Measurements from ENCODE around the gene UCP3. TPM values are rescaled to one million over a fixed set of nuclear protein-coding genes. Genes with fewer than 3 reads are reported as not detected.

Gene UCP3
- total and polyA plus RNA-seq, 2 of the 8 experiments (the other 6 are each of a cell fraction or from before 2014, with no cell fraction given): 0.85 to 1.3 TPM

DNA sequence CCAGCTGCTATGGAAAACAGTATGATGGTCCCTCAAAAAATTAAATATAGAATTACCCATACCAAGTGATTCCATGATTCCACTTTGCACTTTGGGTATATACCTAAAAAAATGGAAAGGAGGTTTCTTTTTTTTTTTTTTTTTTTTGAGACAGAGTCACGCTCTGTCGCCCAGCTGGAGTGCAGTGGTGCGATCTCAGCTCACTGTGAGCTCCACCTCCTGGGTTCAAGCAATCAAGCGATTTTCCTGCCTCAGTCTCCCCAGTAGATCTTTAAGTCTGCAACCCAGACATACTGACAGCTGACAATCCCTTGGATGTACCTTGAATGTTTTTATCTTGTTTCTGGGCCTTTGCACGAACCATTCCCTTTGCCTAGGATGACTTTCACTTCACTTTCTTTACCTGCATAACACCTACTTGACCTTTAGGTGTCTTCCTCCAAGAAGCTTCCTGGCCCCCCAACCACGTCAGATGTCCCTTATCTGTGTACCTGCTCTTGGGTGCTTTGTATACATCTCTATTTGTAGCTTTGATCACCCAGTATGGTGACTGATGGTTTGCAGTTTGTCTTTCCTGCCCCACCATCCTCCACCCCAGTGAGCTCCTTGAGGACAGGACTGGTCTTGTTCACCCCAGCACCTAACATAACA lies 11.6 kb downstream of the UCP3 start:
- Histone ChIP-seq H3K9me3 (ENCODE audit: insufficient read depth in 2 of 2, low read depth in 1 of 2, low read length in 1 of 2) (no peaks in the 10 kb centered on the region), H3K79me1 (ENCODE audit: low read depth, low read length) (no peaks in the 10 kb centered on the region), H2BK15ac (ENCODE audit: low read length) (no peak overlapping the region), H2BK120ac (replicated peaks; ENCODE audit: low read depth, low read length) (no peak overlapping the region), H3K4me1 (replicated peaks in 1 of 4; ENCODE audit: control insufficient read depth in 3 of 4, insufficient read depth in 4 of 4, low read length in 3 of 4) (no peaks in the 10 kb centered on the region; a peak in 1 of 7 replicates), H2AFZ (ENCODE audit: low read length) (no peak overlapping the region), H2BK20ac (ENCODE audit: low read length) (no peak overlapping the region), H3K79me2 (ENCODE audit: control insufficient read depth in 1 of 2, insufficient read depth in 2 of 2, low read length in 2 of 2) (no peaks in the 10 kb centered on the region), H3K27ac (ENCODE audit: low read depth, low read length) (no peak overlapping the region), H3K14ac (ENCODE audit: insufficient read length) (no peak overlapping the region), H4K20me1 (replicated peaks in 1 of 2; ENCODE audit: control insufficient read depth in 1 of 2, insufficient read depth in 2 of 2, low read length in 2 of 2) (no peaks in the 10 kb centered on the region), H3K23me2 (ENCODE audit: low read depth, low read length) (no peaks in the 10 kb centered on the region), H3K9ac (replicated peaks in 1 of 4; ENCODE audit: extremely low read depth in 1 of 4, low read depth in 3 of 4, low read length in 3 of 4) (no peak overlapping the region), H4K91ac (replicated peaks; ENCODE audit: insufficient read length, low read length) (no peak overlapping the region), H3K4me2 (ENCODE audit: insufficient read depth in 1 of 2, low read depth in 2 of 2, low read length in 2 of 2) (no peak overlapping the region), H3K36me3 (ENCODE audit: control insufficient read depth in 2 of 4, insufficient read depth in 4 of 4, low read length in 3 of 4) (no peaks in the 10 kb centered on the region), H2AK5ac (ENCODE audit: low read depth, low read length) (no peak overlapping the region), H3K27me3 (replicated peaks in 1 of 4; ENCODE audit: control insufficient read depth in 3 of 4, extremely low read depth in 1 of 4, insufficient read depth in 3 of 4, low read length in 3 of 4) (no peaks in the 10 kb centered on the region), H3K56ac (replicated peaks; ENCODE audit: insufficient read length, low read depth, low read length) (no peak overlapping the region), H3K18ac (ENCODE audit: extremely low read depth, low read length) (no peak overlapping the region), H4K8ac (ENCODE audit: extremely low read depth, insufficient read depth, low read length) (no peak overlapping the region), H3K23ac (ENCODE audit: insufficient read length) (no peak overlapping the region), H4K5ac (ENCODE audit: insufficient read length, low read depth, low read length) (no peak overlapping the region), H3K4ac (replicated peaks; ENCODE audit: insufficient read length, low read depth, low read length) (no peak overlapping the region), H2BK5ac (ENCODE audit: low read depth, low read length) (no peak overlapping the region), H3K4me3 (ENCODE audit: extremely low read depth in 1 of 4, insufficient read depth in 2 of 4, low read depth in 3 of 4, low read length in 4 of 4) (no peak overlapping the region), H2BK12ac (ENCODE audit: low read depth, low read length) (no peak overlapping the region)
- no peak for TF ChIP-seq SIN3A (conservative IDR thresholded peaks at IDR 0.05 in 1 of 2, IDR thresholded peaks at IDR 0.05 in 1 of 2; ENCODE audit: low read depth in 1 of 2, low read length in 2 of 2)
- FAIRE-seq: no peak
- no peak for DNase-seq (ENCODE audit: low read depth in 1 of 2, low spot score in 2 of 2)
- WGBS, 2 experiments (ENCODE audit: extremely low coverage in 1 of 2, insufficient coverage in 1 of 2, insufficient read length in 1 of 2, insufficient replicate concordance in 2 of 2, low coverage in 1 of 2, low lambda C conversion rate in 2 of 2, missing lambda C conversion rate in 1 of 2): 97% methylated on average over 3 of the region's 6 CpGs; no CpG with 5 or more reads in 1 of the 2 experiments
- ChIA-PET CTCF (ENCODE audit: partially characterized antibody) (interaction anchor here (0.6 to 1.7 kb wide), 5 partner anchors 9 to 182 kb away, joined by 3 to 5 read pairs (median 3); partner anchors contain the start of gene UCP2), POLR2A (ENCODE audit: partially characterized antibody) (interaction anchor here (0.9 to 2.3 kb wide), 3 partner anchors 11 to 21 kb away, joined by 3 to 11 read pairs (median 4); partner anchors contain the start of genes UCP2 and UCP3)

Measured in H1 (cell line).